ENCODE measurements around the gene MIAT. TPM values are rescaled to one million over a fixed set of nuclear protein-coding genes. Genes with fewer than 3 reads are reported as not detected.

Gene MIAT
- total and polyA plus RNA-seq, 2 of the 8 experiments (the other 6 are each of a cell fraction or from before 2014, with no cell fraction given), result 27.6 to 36.0 TPM

DNA sequence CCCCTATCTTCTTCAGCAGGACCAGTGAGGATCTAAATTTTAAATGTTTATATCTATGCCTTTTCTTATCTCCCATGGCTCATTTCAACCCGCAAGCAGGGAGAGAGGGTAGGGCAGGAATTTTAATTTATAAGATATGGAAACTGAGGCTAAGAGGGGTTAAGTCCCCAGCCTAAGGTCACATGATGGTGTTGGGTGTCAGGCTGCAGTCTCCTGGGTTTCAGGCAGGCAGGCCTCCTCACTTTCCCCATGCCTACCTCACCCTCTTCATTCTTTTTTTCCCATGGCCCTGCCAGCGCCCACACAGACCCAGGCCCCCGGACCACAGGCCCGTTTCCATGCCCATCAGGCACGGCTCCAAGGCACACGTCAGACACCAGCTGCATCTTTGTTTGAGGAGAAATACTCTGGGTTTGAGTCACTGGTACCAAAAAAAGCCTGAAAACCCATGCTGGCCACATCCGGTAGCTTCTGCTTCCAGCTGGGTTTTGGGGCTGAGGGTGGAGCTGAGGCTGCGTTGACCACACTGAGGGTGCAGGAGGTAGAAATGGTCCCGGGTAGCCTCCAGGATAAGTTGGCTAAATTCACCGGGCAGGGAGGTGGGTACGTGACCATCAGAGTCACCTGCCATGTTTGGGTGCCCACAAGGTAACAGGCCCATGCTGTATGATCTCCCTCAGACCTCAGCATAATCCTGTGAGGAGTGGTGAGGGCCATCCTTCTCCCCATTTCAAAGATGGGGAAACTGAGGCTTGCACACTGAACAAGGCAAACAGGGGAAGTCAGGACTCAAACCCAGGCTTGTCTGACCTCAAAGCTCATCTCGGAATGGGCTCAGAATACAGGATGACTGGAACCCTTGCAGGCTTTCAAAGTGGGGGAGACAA is 47.1 kb upstream of the MIAT start:
- no peak overlapping the region for H3K14ac ChIP-seq (ENCODE audit: insufficient read length)
- peak overlapping the region; percentile 12 for H4K91ac ChIP-seq (replicated peaks; ENCODE audit: insufficient read length, low read length)
- H2BK12ac ChIP-seq (ENCODE audit: low read depth, low read length), result peak overlapping the region; percentile 77
- WGBS, 2 experiments (ENCODE audit: extremely low coverage in 1 of 2, insufficient coverage in 1 of 2, insufficient read length in 1 of 2, insufficient replicate concordance in 2 of 2, low coverage in 1 of 2, low lambda C conversion rate in 2 of 2, missing lambda C conversion rate in 1 of 2), result 99% methylated on average over 12 of the region's 12 CpGs; no CpG with 5 or more reads in 1 of the 2 experiments
- no peaks in the 10 kb centered on the region; the same call in 1 of the 2 replicates for H3K79me1 ChIP-seq (ENCODE audit: low read depth, low read length)
- H3K79me2 ChIP-seq (ENCODE audit: control insufficient read depth in 1 of 2, insufficient read depth in 2 of 2, low read length in 2 of 2), result no peaks in the 10 kb centered on the region
- H3K27ac ChIP-seq (ENCODE audit: low read depth, low read length), result no peak overlapping the region
- no peak overlapping the region for H2BK120ac ChIP-seq (replicated peaks; ENCODE audit: low read depth, low read length)
- H3K27me3 ChIP-seq (replicated peaks in 1 of 4; ENCODE audit: control insufficient read depth in 3 of 4, extremely low read depth in 1 of 4, insufficient read depth in 3 of 4, low read length in 3 of 4), result peaks cover 5 to 27% (median 25%) of the 10 kb centered on the region in 4 experiments
- no peaks in the 10 kb centered on the region for H3K9me3 ChIP-seq (ENCODE audit: insufficient read depth in 2 of 2, low read depth in 1 of 2, low read length in 1 of 2)
- no peak overlapping the region for H3K4ac ChIP-seq (replicated peaks; ENCODE audit: insufficient read length, low read depth, low read length)
- TF ChIP-seq KDM4A (IDR thresholded peaks at IDR 0.05; ENCODE audit: low read depth, low read length, severe bottlenecking) (no peak), EZH2 (IDR thresholded peaks at IDR 0.05; ENCODE audit: low read depth, low read length, severe bottlenecking) (no peak), CTBP2 (IDR thresholded peaks at IDR 0.05; ENCODE audit: borderline replicate concordance, insufficient read depth, insufficient read length, low read length) (no peak), KDM1A (IDR thresholded peaks at IDR 0.05; ENCODE audit: borderline replicate concordance, low read length) (no peak), CREB1 (IDR thresholded peaks at IDR 0.05) (no peak), TEAD4 (IDR thresholded peaks at IDR 0.05; ENCODE audit: low read depth, low read length) (no peak)
- TF ChIP-seq, protein P1, sequence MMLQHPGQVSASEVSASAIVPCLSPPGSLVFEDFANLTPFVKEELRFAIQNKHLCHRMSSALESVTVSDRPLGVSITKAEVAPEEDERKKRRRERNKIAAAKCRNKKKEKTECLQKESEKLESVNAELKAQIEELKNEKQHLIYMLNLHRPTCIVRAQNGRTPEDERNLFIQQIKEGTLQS (IDR thresholded peaks at IDR 0.05; ENCODE audit: insufficient read depth, low read depth, low read length), result no peak
- H3K4me3 ChIP-seq (ENCODE audit: extremely low read depth in 1 of 4, insufficient read depth in 2 of 4, low read depth in 3 of 4, low read length in 4 of 4), result no peak overlapping the region
- no peaks in the 10 kb centered on the region for H3K36me3 ChIP-seq (ENCODE audit: control insufficient read depth in 2 of 4, insufficient read depth in 4 of 4, low read length in 3 of 4)
- no peak for FAIRE-seq
- H2BK20ac ChIP-seq (ENCODE audit: low read length), result peak overlapping the region; percentile 66
- POLR2A ChIA-PET (ENCODE audit: partially characterized antibody), result interaction anchor here (1.1 kb wide), 1 partner anchor 48 kb away, joined by 3 read pairs; no protein-coding TSS in a partner anchor
- H2AK5ac ChIP-seq (ENCODE audit: low read depth, low read length), result no peak overlapping the region
- no peak overlapping the region for H4K5ac ChIP-seq (ENCODE audit: insufficient read length, low read depth, low read length)
- H3K18ac ChIP-seq (ENCODE audit: extremely low read depth, low read length), result no peak overlapping the region; the same call in 1 of the 2 replicates
- no peak overlapping the region for H2AFZ ChIP-seq (ENCODE audit: low read length)
- no peak overlapping the region for H3K9ac ChIP-seq (replicated peaks in 1 of 4; ENCODE audit: extremely low read depth in 1 of 4, low read depth in 3 of 4, low read length in 3 of 4)
- CTCF ChIA-PET (ENCODE audit: partially characterized antibody), result interaction anchor here (0.9 kb wide), 1 partner anchor 216 kb away, joined by 3 read pairs; no protein-coding TSS in a partner anchor
- peak overlapping the region; percentile 40; the same call in 1 of the 2 replicates for H2BK5ac ChIP-seq (ENCODE audit: low read depth, low read length)
- no peak for DNase-seq (ENCODE audit: low read depth in 1 of 2, low spot score in 2 of 2)
- H3K23me2 ChIP-seq (ENCODE audit: low read depth, low read length), result peaks cover 5% of the 10 kb centered on the region; the same call in 1 of the 2 replicates
- H3K4me2 ChIP-seq (ENCODE audit: insufficient read depth in 1 of 2, low read depth in 2 of 2, low read length in 2 of 2), result no peak overlapping the region
- H3K4me1 ChIP-seq (replicated peaks in 1 of 4; ENCODE audit: control insufficient read depth in 3 of 4, insufficient read depth in 4 of 4, low read length in 3 of 4), result peaks cover 8 to 23% (median 17%) of the 10 kb centered on the region in 4 experiments
- H3K56ac ChIP-seq (replicated peaks; ENCODE audit: insufficient read length, low read depth, low read length), result no peak overlapping the region
- H3K23ac ChIP-seq (ENCODE audit: insufficient read length), result no peak overlapping the region
- H4K20me1 ChIP-seq (replicated peaks in 1 of 2; ENCODE audit: control insufficient read depth in 1 of 2, insufficient read depth in 2 of 2, low read length in 2 of 2), result no peaks in the 10 kb centered on the region
- no peak overlapping the region for H2BK15ac ChIP-seq (ENCODE audit: low read length)
- H4K8ac ChIP-seq (ENCODE audit: extremely low read depth, insufficient read depth, low read length), result no peak overlapping the region

Data from H1 (cell line).